Activated CD4-positive, alpha-beta T cell treated with anti-CD3 and anti-CD28 coated beads, Interleukin-2, amount 50 U/mL, for 48 hours (primary cell): Measurements from ENCODE around the gene RGS13.

Experiments used
- DNase-seq, 2 experiments: peaks; one replicate each; pipeline ENCODE4 v3.0.0-alpha.2; 2020

Gene RGS13

DNA sequence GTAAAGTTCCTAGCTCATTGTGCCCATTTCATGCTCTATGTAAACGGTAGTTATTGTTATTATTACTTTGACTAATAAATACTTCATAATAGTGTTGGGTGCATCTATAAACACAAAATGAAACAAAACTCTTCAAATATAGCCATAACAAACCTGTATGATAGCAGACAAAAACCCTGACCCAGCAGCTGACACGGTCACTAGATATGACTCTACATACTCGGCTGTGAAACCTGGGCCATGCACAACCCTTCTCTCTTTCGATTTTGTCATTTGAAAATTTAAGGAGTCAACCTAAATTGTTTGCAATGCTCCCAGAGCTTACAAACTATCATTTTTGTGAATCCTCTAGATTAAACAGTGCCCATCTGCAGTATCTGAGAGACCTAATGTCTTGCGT lies 8.0 kb upstream of the RGS13 start:
- DNase-seq: no peak

DNA sequence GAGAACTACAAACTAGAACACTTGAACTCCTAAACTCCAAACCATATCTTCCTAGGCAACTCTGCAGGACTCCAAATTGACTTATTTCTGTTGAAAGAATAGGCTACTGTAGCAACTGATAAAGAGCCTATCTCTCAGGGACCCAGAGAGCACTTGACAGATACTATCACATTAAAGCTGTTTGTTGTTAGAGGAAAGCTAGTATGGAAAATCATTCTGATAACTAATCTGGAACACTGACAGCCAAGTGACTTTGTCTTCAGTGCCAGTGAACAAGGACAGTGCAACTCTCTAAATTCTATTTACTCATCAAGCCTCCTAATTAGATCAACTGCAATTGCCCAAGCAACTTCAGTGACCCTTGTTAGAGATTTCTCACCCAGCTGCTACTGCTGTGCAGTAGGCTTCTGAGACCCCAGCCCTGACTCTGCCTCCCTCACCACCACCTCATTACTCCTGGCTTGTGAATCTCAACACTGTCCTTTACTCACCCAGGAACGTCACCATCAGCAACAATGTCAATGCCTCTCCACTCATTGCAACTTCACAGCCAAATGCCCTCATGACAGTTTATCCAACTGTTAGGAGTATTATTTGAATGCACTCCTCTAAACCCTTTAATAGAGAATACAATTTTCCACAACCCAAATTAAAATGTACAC lies 7.4 kb upstream of the RGS13 start:
- DNase-seq: no peak

DNA sequence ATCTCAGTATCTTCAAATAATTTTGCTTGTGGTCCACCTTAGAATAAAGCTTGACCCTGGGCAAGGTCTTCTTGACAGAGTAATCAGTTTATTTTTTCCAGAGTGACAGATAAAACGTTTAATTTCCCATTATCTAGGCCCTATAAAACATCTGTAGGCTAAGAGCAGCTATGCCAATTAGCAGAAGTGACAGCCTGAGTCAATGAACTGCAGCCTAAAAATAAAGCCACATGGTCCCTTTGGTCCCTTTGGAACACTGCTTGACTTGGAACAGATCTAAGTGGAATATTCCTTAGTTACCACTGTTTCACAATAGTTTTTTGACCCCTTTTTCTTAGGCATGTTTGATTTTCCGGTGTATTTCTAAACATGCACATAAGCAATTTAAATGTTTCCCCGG lies 6.3 kb upstream of the RGS13 start:
- no peak for DNase-seq

DNA sequence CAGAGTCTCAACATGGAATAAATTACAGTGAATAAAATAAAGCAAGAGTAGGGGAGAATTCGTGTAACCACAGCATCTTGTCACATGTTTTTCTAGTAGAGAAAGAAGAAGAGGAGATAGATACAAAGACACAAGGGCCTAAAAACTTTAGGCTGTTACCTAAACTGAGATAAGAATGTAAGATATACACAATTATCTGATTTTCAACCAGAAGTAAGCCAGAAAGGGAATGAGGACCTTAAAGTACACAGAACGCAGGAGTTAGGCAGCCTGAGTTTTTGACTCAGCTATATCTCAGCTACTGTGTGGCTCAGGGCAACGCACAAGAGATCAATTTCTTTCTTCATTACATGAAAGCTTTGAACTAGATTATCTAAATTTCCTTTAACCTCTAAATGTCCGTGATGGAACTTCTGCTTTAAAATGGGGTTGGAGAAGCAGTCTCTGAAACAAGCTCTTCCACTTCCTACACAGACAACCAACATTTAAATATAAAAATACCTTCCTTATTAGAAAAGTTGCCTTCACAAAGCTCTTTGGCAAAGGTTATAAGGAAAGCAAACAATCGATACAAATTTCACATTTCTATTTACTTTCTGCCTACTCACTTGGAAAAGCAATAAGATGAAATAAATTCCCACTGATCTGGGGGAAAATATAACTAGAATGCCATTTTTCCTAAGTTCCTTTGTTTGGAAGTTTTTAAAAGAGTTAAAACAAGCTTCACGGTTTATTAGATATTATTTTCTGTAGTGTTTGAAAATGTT lies 5.2 kb upstream of the RGS13 start:
- DNase-seq: no peak

DNA sequence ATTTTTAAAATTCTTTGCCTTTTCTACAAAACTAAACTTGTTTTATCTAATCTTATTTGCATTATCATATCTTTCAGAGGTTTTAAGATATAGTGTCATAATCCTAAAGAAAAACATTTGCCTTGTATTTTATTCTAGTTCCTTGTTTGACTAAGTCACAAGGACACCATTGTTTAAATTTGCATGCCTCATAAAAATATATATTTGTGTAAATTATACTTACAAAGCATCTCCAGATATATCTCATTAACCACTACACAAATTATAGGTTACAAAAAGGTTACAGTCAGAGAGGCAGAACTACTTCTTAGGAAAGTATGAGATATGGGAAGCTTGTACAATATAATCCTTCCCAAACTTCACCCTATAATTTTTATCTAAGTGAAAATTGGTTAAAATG lies 4.2 kb upstream of the RGS13 start:
- DNase-seq: no peak

DNA sequence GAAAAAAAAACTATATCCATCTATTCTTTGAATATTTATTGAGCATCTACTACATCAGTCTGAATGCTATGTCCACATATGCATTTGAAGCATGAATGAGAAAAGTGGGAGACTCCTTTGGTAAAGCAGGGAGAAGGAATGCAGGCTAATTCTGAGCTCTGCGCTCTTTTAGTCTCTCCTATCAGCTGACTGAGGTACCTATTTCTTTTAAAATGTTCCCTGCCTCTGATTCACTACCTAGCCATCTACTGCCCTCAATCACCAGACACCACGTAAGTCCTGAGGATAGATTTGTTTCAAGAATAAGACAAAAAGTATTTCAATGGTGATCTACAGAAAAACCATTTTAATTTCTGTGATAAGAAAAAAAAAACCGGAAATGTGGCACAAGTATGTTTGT lies 3.8 kb upstream of the RGS13 start:
- DNase-seq: no peak

DNA sequence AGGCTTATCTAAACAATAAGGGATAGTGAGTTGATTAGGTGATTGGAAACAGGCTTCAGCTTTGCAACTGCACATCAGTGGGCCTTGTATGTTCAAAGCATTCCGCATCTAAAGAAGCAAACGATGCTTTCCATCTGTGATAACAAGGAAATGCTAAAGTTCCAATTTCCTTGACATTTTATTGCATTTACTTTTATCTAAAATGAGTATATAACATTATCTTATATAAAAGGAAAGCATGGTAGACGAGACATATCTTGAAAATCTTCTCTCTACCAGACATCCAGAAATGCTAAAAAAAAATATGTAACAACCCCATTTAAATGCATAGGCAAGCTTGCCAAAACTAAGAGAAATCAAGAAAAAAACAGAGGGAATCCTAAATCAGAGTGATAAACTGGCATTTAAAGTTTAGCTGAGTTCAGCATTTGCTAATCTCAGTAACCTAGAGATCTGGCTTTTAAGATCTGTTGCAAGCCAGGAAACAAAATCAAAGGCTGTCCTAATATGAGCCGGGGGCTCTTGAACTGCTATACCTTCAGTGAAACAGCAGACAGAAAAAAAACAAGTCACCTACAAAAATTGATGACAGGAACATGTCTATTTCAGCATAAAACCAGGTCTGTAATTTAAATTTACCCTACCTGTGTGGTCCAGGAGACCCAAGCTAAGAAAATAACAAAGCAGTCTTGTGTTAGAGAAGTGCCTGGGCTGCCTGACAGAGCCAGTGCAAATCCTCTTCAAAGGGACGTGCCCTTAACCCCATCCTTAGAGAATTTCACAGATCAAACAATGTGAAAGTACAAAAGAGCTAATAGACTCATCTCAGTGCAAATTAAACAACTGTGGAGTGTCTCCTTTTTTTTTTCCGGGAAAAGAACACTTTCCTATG lies 3.1 kb upstream of the RGS13 start:
- no peak for DNase-seq

DNA sequence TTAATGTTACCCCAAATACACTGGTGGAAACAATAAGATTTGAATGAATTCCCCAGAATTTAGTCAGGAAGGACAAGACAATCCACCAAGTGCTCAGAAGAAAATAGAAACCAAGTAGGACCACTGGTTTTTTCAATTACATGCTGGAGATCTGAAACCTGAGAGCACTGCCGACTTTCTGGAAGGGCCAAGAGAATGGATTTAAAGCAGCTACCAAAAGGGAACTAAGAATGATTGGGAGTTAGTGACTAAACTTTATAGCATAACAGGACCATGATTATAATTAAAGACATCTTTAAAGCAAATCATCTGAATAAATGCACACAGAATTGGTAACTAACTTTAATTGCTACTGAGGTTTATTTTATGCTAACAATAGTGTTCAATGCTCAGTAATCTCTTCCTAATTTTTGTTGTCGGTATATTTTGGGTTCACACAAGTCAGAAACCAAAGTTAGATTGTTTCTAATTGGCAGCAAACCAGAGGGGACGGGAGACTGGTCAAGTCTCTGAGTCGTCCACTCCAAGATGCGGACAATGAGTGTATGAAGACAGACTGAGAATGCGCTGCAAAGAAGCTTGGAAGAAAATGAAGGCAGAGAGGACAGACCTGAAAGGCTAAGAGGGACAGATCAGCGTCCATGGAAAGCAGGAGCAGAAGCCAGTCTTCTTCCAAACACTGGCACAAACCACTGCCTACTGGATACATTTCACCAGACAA lies 2.3 kb upstream of the RGS13 start:
- DNase-seq: no peak

DNA sequence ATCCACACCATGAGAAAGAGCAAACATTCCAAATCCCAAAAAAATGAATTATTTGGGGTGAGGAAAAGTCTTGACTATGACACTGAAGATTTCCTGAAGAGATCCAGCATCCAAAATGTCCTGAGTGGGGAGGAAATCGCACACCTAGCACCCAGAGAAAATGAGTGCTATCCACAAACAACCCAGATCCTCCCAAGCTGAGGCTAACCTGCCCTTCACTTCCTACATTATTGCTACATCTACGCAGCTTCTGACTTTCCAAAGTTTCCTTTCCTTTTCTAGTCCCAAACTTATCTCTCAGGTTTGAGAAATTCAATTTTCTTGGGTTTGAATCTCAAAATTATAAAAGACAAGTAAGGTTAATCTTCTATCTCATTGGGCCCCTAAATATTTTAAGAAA lies 906 bp upstream of the RGS13 start:
- no peak for DNase-seq

DNA sequence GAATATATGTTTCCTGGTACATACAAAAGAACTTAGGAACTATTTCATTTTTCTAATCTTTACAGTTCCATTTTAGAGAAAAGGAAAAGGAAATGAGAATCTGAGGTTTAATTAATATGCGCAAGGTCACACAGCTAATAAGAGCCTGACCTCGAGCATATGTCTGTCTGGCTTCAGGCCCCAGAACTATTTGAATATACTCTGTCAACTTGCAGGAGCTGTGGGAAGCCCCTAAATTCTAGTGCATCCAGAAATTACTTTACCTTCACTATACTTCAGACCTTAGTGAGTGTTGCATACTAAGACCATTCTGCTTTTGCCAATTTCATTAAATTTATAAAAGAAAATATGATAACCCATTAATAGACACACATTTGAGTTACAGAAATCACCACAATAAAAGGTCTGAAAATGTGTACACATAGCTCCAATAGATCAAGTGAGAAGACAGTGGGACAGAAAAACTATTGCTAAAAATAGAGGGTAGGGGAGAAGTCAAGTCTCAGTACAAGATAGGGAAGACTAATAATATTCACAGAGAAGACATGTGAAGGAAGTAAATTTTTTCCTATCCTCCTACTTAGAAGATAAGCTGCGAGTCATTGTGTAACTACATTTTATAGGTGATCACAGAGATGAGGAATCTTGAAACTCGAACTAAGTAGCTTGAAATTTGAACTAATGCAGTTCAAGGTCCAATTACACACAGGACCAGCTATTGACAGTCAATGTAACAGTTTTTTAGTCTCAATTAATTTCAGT lies 3.8 kb downstream of the RGS13 start:
- no peak for DNase-seq

DNA sequence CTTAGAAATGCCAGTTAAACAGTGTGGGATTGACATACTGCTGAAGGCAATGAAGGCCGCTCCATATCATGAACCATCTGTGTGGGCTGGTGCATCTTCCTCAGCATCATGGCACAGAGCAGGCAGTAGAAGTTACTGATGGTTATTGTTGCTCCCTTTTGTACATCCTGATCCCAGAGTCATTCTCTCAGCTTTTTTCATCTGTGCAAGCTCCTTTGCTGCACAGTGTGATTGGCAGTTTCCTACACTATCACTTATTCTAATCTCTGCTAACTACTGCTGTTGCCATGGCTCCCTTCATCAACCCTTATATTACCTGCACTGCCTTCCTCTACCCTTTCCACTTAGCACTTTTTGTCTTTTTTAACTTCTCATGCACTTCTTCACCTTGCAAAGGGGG lies 16.2 kb downstream of the RGS13 start:
- DNase-seq: no peak

DNA sequence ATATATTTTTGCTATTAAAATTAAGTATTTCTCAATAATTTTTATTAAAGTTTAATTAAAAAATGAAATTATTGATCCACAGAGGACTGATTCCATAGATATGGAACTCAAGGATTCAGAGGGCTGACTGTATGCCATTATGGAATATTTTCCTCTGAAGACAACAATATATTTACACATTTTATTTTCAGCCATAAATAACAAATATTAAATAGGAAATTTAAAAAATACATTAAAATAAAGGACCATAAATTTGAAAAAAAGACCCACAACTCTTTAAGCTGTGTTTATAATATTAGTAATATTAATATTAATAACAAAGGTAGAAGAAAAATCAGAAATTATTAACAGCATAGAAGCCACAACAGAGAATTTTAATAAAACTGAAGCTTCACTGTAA lies 18.2 kb downstream of the RGS13 start:
- no peak for DNase-seq

DNA sequence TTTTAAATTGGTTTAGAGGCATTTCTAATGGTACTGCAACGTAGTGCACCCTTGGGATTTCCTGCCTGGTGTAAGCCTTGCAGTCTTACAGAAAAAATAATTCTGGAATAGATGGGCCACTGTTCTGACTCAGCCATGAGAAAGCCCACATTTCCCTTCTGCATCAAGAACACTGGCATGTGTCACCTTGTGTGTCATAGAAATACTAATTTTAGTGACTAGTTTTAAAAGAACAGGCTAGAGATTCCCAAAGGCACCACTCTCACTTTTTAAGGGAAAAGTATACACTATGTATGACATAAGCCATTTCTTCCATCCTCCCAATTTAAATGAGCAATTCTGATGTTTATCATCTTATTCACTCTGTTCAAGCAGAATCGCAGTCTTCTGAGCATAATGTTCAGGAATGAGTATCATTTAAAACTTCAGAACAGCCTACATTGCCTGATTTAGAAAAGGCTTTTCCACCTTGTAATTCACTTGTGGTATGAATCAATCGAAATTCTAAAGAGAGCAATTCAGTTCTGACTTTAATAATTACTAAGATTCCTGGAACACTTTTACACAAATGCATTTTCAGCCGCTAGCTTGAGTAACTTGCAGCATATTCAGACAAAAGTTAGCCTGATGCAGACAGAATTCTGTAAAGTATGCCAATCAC lies 18.8 kb downstream of the RGS13 start:
- peak in 1 of 2 experiments; percentile 9 for DNase-seq

DNA sequence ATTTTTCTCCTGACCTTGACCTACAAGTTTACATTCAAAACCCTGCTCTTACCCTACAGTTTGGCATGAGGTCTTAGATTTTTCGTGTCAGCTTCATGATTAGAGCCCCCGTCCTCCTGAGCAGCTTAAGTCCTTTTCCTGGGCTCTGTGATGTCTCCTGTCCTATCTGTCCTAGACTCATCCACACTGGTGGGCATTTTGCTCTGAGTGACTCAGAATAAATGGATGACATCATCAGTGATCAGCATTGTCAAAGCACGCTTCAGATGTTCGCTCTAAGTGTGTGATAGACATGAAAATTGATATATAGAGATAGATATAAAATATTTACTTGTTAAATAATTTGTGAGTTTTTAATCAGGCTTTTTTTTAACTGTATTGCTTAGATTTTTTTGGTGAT lies 21.8 kb downstream of the RGS13 start:
- no peak for DNase-seq

DNA sequence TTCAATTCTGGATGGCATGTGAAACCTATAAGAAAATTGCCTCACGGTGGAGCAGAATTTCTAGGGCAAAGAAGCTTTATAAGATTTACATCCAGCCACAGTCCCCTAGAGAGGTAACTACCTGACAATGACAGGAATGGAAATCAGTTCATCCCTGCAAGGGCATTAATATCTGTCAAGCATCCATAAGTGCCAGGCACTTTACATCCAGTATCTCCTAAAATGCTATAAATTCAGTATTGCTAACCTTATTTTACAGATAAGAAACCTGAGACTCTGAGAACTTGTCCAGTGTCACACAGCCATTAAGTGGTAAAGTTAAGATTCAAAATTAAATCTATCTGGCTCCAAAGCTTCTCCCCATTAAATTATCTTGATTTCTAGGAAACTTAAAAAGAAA lies 22.3 kb downstream of the RGS13 start:
- DNase-seq: no peak

DNA sequence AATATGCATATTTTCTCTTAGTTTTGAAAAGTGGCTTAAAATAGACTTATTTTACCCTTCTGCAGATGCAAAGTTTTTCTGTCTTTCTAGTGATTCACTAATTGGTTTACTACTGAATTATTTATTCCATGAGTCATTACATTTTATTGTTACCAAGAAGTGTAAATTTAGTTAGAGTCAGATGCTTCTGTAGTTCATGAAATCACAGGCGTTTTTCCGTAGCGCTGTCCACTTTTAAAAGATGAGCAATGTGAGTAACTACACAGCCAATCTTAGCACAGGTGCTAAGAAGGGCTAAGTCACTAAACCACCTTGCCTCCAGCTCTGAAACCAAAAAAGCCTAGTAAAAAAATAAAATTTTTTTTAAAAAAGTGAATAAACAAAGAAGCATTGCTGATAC lies 24.7 kb downstream of the RGS13 start:
- no peak for DNase-seq

DNA sequence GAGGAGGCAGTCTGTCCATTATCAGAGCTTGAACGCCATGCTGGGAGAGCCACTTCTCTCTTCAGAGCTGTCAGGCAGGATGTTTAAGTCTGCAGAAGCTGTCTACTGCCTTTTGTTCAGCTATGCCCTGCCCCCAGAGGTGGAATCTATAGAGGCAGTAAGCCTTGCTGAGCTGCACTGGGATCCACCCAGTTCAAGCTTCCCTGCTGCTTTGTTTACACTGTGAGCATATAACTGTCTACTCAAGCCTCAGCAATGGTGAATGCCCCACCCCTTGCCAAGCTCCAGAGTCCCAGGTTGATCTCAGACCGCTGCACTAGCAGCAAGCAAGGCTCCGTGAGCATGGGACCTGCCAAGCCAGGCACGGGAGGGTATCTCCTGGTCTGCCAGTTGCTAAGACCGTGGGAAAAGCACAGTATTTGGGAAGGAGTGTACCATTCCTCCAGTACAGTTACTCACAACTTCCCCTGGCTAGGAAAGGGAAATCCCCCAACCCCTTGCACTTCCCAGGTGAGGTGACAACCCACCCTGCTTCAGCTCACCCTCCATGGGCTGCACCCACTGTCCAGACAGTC lies 32.5 kb downstream of the RGS13 start:
- no peak for DNase-seq

DNA sequence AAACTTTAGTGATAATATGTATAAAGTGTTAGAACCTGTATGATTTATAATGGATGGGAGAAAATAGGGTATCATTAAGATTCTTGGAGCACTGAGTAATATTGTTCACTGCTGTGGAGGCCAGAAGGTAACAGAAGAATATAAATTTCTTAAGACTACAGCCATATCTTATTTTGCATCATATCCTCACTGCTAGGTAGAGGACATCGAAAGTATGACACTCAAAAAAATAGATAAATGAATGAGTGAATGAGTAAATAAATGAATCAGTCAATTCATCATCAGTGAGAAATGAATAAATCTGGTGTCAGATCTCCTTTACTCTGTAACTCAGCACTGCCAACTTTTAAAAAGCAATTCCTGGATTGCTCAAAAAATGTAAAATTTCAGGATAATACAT lies 33.2 kb downstream of the RGS13 start:
- no peak for DNase-seq

DNA sequence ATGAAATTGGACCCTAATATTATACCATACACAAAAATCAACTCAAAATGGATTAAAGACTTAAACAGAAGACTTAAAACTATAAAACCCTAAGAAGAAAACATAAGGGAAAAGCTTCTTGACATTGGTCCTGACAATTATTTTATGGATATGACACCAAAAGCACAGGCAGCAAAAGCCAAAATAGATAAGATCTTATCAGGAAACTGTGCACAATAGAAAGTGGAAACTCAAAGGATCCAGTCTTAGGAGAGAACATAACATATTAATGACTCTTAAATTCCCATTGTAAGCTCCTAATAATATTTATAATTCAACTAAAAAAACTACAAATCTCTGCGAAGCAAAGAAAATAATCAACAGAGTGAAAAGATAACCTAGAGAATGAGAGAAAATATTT lies 39.8 kb downstream of the RGS13 start:
- DNase-seq: no peak

DNA sequence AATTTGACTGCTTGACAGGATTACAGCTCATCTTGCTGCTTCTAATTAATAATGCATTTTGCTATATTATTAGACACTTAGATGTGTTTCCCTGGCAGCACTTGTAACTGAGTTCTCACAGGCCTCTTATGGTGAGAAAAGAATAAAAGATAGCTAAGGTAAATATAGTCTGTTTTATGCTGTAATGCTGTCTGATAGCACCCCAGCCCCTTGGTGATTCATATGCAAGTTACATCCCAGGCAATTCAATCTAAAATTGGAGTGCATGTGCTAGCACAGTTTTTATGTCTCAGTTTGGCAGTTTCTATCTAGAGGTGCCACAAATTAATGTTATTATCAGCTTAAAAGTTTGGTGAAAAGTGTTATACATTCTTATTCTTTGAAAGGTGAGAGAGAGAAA lies 42.2 kb downstream of the RGS13 start:
- DNase-seq: no peak

DNA sequence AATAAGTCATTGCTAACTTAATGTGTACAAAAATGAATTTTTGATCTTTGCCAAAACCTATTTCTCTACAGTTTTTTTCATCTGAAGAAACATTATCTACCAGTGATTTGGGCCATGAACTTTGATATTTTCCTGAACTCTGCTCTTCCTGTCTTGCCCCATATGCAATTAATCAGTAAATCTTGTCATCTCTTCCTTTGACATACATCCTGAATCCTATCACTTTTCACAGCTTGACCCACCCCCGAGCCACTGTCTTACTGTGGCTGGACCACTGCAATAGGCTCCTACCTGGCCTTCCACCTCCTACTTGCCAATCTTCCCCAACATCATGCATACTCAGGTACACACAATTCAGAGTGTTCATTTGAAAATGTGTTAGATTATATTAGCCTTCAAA lies 46.4 kb downstream of the RGS13 start:
- no peak for DNase-seq
